ENCODE data around the gene DEAF1.

DEAF1 gene

DNA sequence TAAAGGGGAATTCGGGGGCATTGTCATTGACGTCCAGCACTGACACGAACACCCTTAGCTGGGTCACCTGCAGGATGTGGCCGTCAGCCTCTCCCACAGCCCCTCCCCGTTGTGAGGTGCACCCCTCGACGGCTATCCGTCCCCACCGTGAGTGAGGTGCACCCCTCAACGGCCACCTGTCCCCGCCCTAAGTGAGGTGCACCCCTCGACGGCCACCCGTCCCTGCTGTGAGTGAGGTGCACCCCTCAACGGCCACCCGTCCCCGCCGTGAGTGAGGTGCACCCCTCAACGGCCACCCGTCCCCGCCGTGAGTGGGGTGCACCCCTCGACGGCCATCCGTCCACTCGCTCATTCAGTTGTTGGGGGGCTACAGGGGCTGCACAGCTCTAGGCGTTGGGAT is 73.2 kb downstream of the DEAF1 start:
- DNase-seq (ENCODE audit: extremely low spot score), result no peak
- ChIA-PET POLR2A (no interaction called here), CTCF (no interaction called here)
- TF ChIP-seq SP1 (IDR thresholded peaks at IDR 0.05) (no peak), FOXM1 (IDR thresholded peaks at IDR 0.05; ENCODE audit: borderline replicate concordance) (no peak), SUZ12 (IDR thresholded peaks at IDR 0.05) (no peak), PKNOX1 (IDR thresholded peaks at IDR 0.05) (no peak), TARDBP (IDR thresholded peaks at IDR 0.05) (no peak), HDGF (IDR thresholded peaks at IDR 0.05; ENCODE audit: borderline replicate concordance) (no peak), FOXA1 (IDR thresholded peaks at IDR 0.05) (no peak)

GRCh38 chr11:620935-621814 is 73.8 kb downstream of the DEAF1 start:
- CTCF ChIA-PET, result no interaction called here
- TF ChIP-seq SP1 (IDR thresholded peaks at IDR 0.05), result no peak
- TF ChIP-seq FOXK2 (IDR thresholded peaks at IDR 0.05), result no peak
- no peak for TF ChIP-seq CTBP1 (IDR thresholded peaks at IDR 0.05; ENCODE audit: borderline replicate concordance)
- TF ChIP-seq ELF4 (IDR thresholded peaks at IDR 0.05), result no peak
- no peak for TF ChIP-seq TARDBP (IDR thresholded peaks at IDR 0.05)
- TF ChIP-seq FOXA1 (IDR thresholded peaks at IDR 0.05), result no peak
- no peak for TF ChIP-seq BHLHE40 (IDR thresholded peaks at IDR 0.05; ENCODE audit: borderline replicate concordance)
- no peak for TF ChIP-seq HDGF (IDR thresholded peaks at IDR 0.05; ENCODE audit: borderline replicate concordance)
- no peak for DNase-seq (ENCODE audit: extremely low spot score)
- POLR2A ChIA-PET, result no interaction called here

- ChIA-PET CTCF (no interaction called here), POLR2A (no interaction called here)
- DNase-seq (ENCODE audit: extremely low spot score), result no peak
- no peak for TF ChIP-seq LEF1 (IDR thresholded peaks at IDR 0.05; ENCODE audit: borderline replicate concordance)
- TF ChIP-seq FOXK2 (IDR thresholded peaks at IDR 0.05), result no peak
- no peak for TF ChIP-seq ELF4 (IDR thresholded peaks at IDR 0.05)
- no peak for TF ChIP-seq FOXA1 (IDR thresholded peaks at IDR 0.05)
- no peak for TF ChIP-seq FOXM1 (IDR thresholded peaks at IDR 0.05; ENCODE audit: borderline replicate concordance)
- no peak for TF ChIP-seq L3MBTL2 (conservative IDR thresholded peaks at IDR 0.05)
- no peak for TF ChIP-seq NFRKB (IDR thresholded peaks at IDR 0.05)
- TF ChIP-seq SUZ12 (IDR thresholded peaks at IDR 0.05), result no peak
- TF ChIP-seq PKNOX1 (IDR thresholded peaks at IDR 0.05), result no peak
- no peak for TF ChIP-seq BHLHE40 (IDR thresholded peaks at IDR 0.05; ENCODE audit: borderline replicate concordance)
- TF ChIP-seq SP1 (IDR thresholded peaks at IDR 0.05), result no peak
- no peak for TF ChIP-seq HDGF (IDR thresholded peaks at IDR 0.05; ENCODE audit: borderline replicate concordance)
- TF ChIP-seq CTBP1 (IDR thresholded peaks at IDR 0.05; ENCODE audit: borderline replicate concordance), result no peak
- no peak for TF ChIP-seq TARDBP (IDR thresholded peaks at IDR 0.05)
- no peak for TF ChIP-seq ZNF384 (IDR thresholded peaks at IDR 0.05)
- no peak for TF ChIP-seq ARNT (IDR thresholded peaks at IDR 0.05)
Observed at GRCh38 chr11:620201-620600, 74.8 kb downstream of the DEAF1 start.

- DNase-seq (ENCODE audit: extremely low spot score), result no peak
- CTCF ChIA-PET, result no interaction called here
- POLR2A ChIA-PET, result no interaction called here
- TF ChIP-seq ELF4 (IDR thresholded peaks at IDR 0.05) (no peak), FOXA1 (IDR thresholded peaks at IDR 0.05) (no peak), PKNOX1 (IDR thresholded peaks at IDR 0.05) (no peak), L3MBTL2 (conservative IDR thresholded peaks at IDR 0.05) (no peak), ZNF384 (IDR thresholded peaks at IDR 0.05) (no peak), FOXM1 (IDR thresholded peaks at IDR 0.05; ENCODE audit: borderline replicate concordance) (no peak)
Observed at GRCh38 chr11:619628-620050, 75.4 kb downstream of the DEAF1 start.

- no peak for TF ChIP-seq FOXK2 (IDR thresholded peaks at IDR 0.05)
- no peak for TF ChIP-seq SUZ12 (IDR thresholded peaks at IDR 0.05)
- no peak for TF ChIP-seq HDGF (IDR thresholded peaks at IDR 0.05; ENCODE audit: borderline replicate concordance)
- TF ChIP-seq TARDBP (IDR thresholded peaks at IDR 0.05), result no peak
- TF ChIP-seq ELF4 (IDR thresholded peaks at IDR 0.05), result no peak
- TF ChIP-seq FOXM1 (IDR thresholded peaks at IDR 0.05; ENCODE audit: borderline replicate concordance), result no peak
- TF ChIP-seq BHLHE40 (IDR thresholded peaks at IDR 0.05; ENCODE audit: borderline replicate concordance), result no peak
- TF ChIP-seq NFRKB (IDR thresholded peaks at IDR 0.05), result no peak
- no peak for TF ChIP-seq CTBP1 (IDR thresholded peaks at IDR 0.05; ENCODE audit: borderline replicate concordance)
- TF ChIP-seq LEF1 (IDR thresholded peaks at IDR 0.05; ENCODE audit: borderline replicate concordance), result no peak
- TF ChIP-seq ARNT (IDR thresholded peaks at IDR 0.05), result no peak
- no peak for TF ChIP-seq SP1 (IDR thresholded peaks at IDR 0.05)
- no peak for TF ChIP-seq L3MBTL2 (conservative IDR thresholded peaks at IDR 0.05)
- ChIA-PET POLR2A (no interaction called here), CTCF (no interaction called here)
- DNase-seq (ENCODE audit: extremely low spot score), result no peak
Observed at GRCh38 chr11:618856-619627, 76.0 kb downstream of the DEAF1 start.

Measured in HEK293T (cell line).